ENCODE data around the gene SAA1.

GRCh38 chr11:18308242-18308641 is 42.2 kb downstream of the SAA1 start:
- no peak for TF ChIP-seq CTCF (IDR thresholded peaks at IDR 0.05)
- no peak for TF ChIP-seq POLR2A (IDR thresholded peaks at IDR 0.05)
